Stomach smooth muscle (tissue), 2 donors: ENCODE measurements around the gene SCARF1.
"Not testable (repeated sequence)": the region's sequence is repeated elsewhere in the genome, so short reads cannot be mapped to it uniquely, and the experiment has no call there.

Experiments used
- H3K27ac ChIP-seq: one replicate; pipeline ENCODE4 v1.7.0; 2013; ENCODE audit warnings: mild to moderate bottlenecking, low read length, inconsistent platforms
- H3K27me3 ChIP-seq, 2 donors: one replicate each; pipeline ENCODE4 v1.7.0; 2013; ENCODE audit warnings: low read length in 2 of 2; ENCODE audit not compliant: insufficient read depth in 2 of 2, control insufficient read depth in 1 of 2
- H3K36me3 ChIP-seq, 2 donors: one replicate each; pipeline ENCODE4 v1.7.0; 2013; ENCODE audit warnings: low read length in 2 of 2; ENCODE audit not compliant: control insufficient read depth in 2 of 2, insufficient read depth in 2 of 2
- H3K4me1 ChIP-seq: one replicate; pipeline ENCODE4 v1.7.0; 2013; ENCODE audit warnings: low read length; ENCODE audit not compliant: control insufficient read depth, insufficient read depth
- H3K4me3 ChIP-seq, 2 donors: one replicate each; pipeline ENCODE4 v1.7.0; 2013; ENCODE audit warnings: low read length in 2 of 2
- H3K9ac ChIP-seq, 2 donors: one replicate each; pipeline ENCODE4 v1.7.0; 2013; ENCODE audit warnings: low read length in 2 of 2, mild to moderate bottlenecking in 1 of 2
- H3K9me3 ChIP-seq, 2 donors: one replicate each; pipeline ENCODE4 v1.7.0; 2013; ENCODE audit warnings: low read length in 2 of 2; ENCODE audit not compliant: control insufficient read depth in 2 of 2
- donor health status: healthy.
- donor health status: Pancreatic carcinoma.

Gene SCARF1

GRCh38 chr17:1645207-1646171 lies at the start of gene SCARF1:
Gene SCARF1, minus strand, starts transcription at chr17:1645732. Its CDS starts 35 bp downstream, at chr17:1645697.
- peaks cover 0 to 2% of the 10 kb centered on the region in 2 donors for H3K36me3 ChIP-seq
- no peaks in the 10 kb centered on the region for H3K27me3 ChIP-seq
- peak within 1 kb of the TSS; percentile 18 for H3K27ac ChIP-seq
- peak within 1 kb of the TSS in 1 of 2 donors; percentile 70 for H3K4me3 ChIP-seq
- H3K9me3 ChIP-seq = no peaks in the 10 kb centered on the region
- H3K9ac ChIP-seq = no peak within 1 kb of the TSS
- peaks cover 39% of the 10 kb centered on the region for H3K4me1 ChIP-seq

GRCh38 chr17:1693339-1693738 lies 47.8 kb upstream of the SCARF1 start:
- H3K4me3 ChIP-seq = no peak overlapping the region
- no peaks in the 10 kb centered on the region for H3K27me3 ChIP-seq
- no peak overlapping the region for H3K9ac ChIP-seq
- H3K36me3 ChIP-seq = no peaks in the 10 kb centered on the region
- no peaks in the 10 kb centered on the region for H3K4me1 ChIP-seq
- no peak overlapping the region for H3K27ac ChIP-seq
- H3K9me3 ChIP-seq = no peaks in the 10 kb centered on the region

GRCh38 chr17:1690544-1691221 lies 45.2 kb upstream of the SCARF1 start:
- H3K9me3 ChIP-seq = no peaks in the 10 kb centered on the region
- no peak overlapping the region for H3K4me3 ChIP-seq
- H3K27me3 ChIP-seq = no peaks in the 10 kb centered on the region
- H3K4me1 ChIP-seq = no peaks in the 10 kb centered on the region
- H3K27ac ChIP-seq = no peak overlapping the region
- H3K9ac ChIP-seq = no peak overlapping the region
- H3K36me3 ChIP-seq = no peaks in the 10 kb centered on the region

- H3K4me1 ChIP-seq, H3K27ac ChIP-seq, H3K9me3 ChIP-seq, H3K36me3 ChIP-seq, H3K9ac ChIP-seq, H3K4me3 ChIP-seq, H3K27me3 ChIP-seq: not testable (repeated sequence)
Measured at GRCh38 chr17:1688405-1688804, 42.9 kb upstream of the SCARF1 start.

- Histone ChIP-seq H3K9me3 (no peaks in the 10 kb centered on the region), H3K9ac (no peak overlapping the region), H3K4me3 (no peak overlapping the region), H3K36me3 (peaks cover 18% of the 10 kb centered on the region in 2 donors), H3K4me1 (peaks cover 19% of the 10 kb centered on the region), H3K27ac (no peak overlapping the region), H3K27me3 (no peaks in the 10 kb centered on the region)
Measured at GRCh38 chr17:1686086-1686485, 40.6 kb upstream of the SCARF1 start.

GRCh38 chr17:1684378-1685189 lies 39.1 kb upstream of the SCARF1 start, which contains the start of gene PRPF8:
Gene PRPF8, minus strand, starts transcription at chr17:1684867. Its CDS starts 296 bp downstream, at chr17:1684571.
- peaks cover 33% of the 10 kb centered on the region in 2 donors for H3K36me3 ChIP-seq
- peaks cover 19% of the 10 kb centered on the region for H3K4me1 ChIP-seq
- H3K27me3 ChIP-seq = no peaks in the 10 kb centered on the region
- no peaks in the 10 kb centered on the region for H3K9me3 ChIP-seq
- peak within 1 kb of the TSS; percentile 93 for H3K27ac ChIP-seq
- H3K4me3 ChIP-seq = peak within 1 kb of the TSS; percentile 87 to 88
- peak within 1 kb of the TSS; percentile 90 to 96 for H3K9ac ChIP-seq

GRCh38 chr17:1683459-1683858 lies 37.9 kb upstream of the SCARF1 start:
- peak overlapping the region; percentile 90 to 96 for H3K9ac ChIP-seq
- H3K27ac ChIP-seq = peak overlapping the region; percentile 93
- peaks cover 44% of the 10 kb centered on the region in 2 donors for H3K36me3 ChIP-seq
- H3K4me1 ChIP-seq = peaks cover 19% of the 10 kb centered on the region
- H3K27me3 ChIP-seq = no peaks in the 10 kb centered on the region
- peak overlapping the region; percentile 87 to 88 for H3K4me3 ChIP-seq
- H3K9me3 ChIP-seq = no peaks in the 10 kb centered on the region

- H3K27me3 ChIP-seq = no peaks in the 10 kb centered on the region
- no peaks in the 10 kb centered on the region for H3K9me3 ChIP-seq
- no peaks in the 10 kb centered on the region for H3K4me1 ChIP-seq
- no peak overlapping the region for H3K4me3 ChIP-seq
- H3K36me3 ChIP-seq = peaks cover 84 to 88% of the 10 kb centered on the region in 2 donors
- no peak overlapping the region for H3K9ac ChIP-seq
- no peak overlapping the region for H3K27ac ChIP-seq
Measured at GRCh38 chr17:1676401-1676800, 30.9 kb upstream of the SCARF1 start.

- H3K4me3 ChIP-seq = no peak overlapping the region
- H3K9ac ChIP-seq = no peak overlapping the region
- no peak overlapping the region for H3K27ac ChIP-seq
- peaks cover 64 to 65% of the 10 kb centered on the region in 2 donors for H3K36me3 ChIP-seq
- peaks cover 7% of the 10 kb centered on the region for H3K4me1 ChIP-seq
- no peaks in the 10 kb centered on the region for H3K9me3 ChIP-seq
- no peaks in the 10 kb centered on the region for H3K27me3 ChIP-seq
Measured at GRCh38 chr17:1673041-1673785, 27.7 kb upstream of the SCARF1 start.

GRCh38 chr17:1663934-1664333 lies 18.4 kb upstream of the SCARF1 start:
- not testable (repeated sequence) for H3K27me3 ChIP-seq, H3K4me1 ChIP-seq, H3K27ac ChIP-seq, H3K4me3 ChIP-seq, H3K9me3 ChIP-seq, H3K9ac ChIP-seq
- H3K36me3 ChIP-seq = peaks cover 37 to 45% of the 10 kb centered on the region in 2 donors
